Activated CD4-positive, alpha-beta T cell treated with anti-CD3 and anti-CD28 coated beads, Interleukin-2, amount 10 ng/mL, durations not matched to agents 24 days and 14 days (primary cell): Measurements from ENCODE around the gene SVIL. TPM values are rescaled to one million over a fixed set of nuclear protein-coding genes. Genes with fewer than 3 reads are reported as not detected.

Source experiments
- DNase-seq: peaks from one replicate; pipeline ENCODE4 v3.0.0; 2022
- H3K27ac Mint-ChIP-seq: one replicate; pipeline ENCODE4 v1.8.0; 2022; ENCODE audit warnings: mild to moderate bottlenecking, mixed read lengths
- H3K27me3 Mint-ChIP-seq: one replicate; pipeline ENCODE4 v1.8.0; 2022; ENCODE audit warnings: mixed read lengths
- H3K36me3 Mint-ChIP-seq: one replicate; pipeline ENCODE4 v1.8.0; 2022; ENCODE audit warnings: low read depth, mild to moderate bottlenecking, mixed read lengths
- H3K4me1 Mint-ChIP-seq: one replicate; pipeline ENCODE4 v1.8.0; 2021; ENCODE audit warnings: mixed read lengths
- H3K4me3 Mint-ChIP-seq: one replicate; pipeline ENCODE4 v1.8.0; 2022; ENCODE audit warnings: mild to moderate bottlenecking, moderate library complexity, mixed read lengths
- H3K9me3 Mint-ChIP-seq: one replicate; pipeline ENCODE4 v1.8.0; 2021; ENCODE audit warnings: mixed read lengths
- intact Hi-C: fragments of 100-400 bp; cut with micrococcal nuclease; formaldehyde crosslinking; loops from one replicate; pipeline ENCODE4 v1.15.1; 2023
- total RNA-seq: library from RNA; stranded (reverse); gene quantifications from 2 replicates; pipeline ENCODE4 v1.2.3, GENCODE V29; 2022

Gene SVIL
- total RNA-seq, 1 donor from 2014 or later, result 10.1 TPM

GRCh38 chr10:29482591-29483431 is 152.0 kb downstream of the SVIL start:
- intact Hi-C loops, result loop anchor here (10.0 kb wide), 1 partner anchor 1148 kb away; no protein-coding TSS in a partner anchor
- H3K4me1 Mint-ChIP-seq, result peaks cover 39% of the 10 kb centered on the region

GRCh38 chr10:29481906-29482440 is 152.8 kb downstream of the SVIL start:
- no peak overlapping the region for H3K4me3 Mint-ChIP-seq
- H3K4me1 Mint-ChIP-seq, result peaks cover 33% of the 10 kb centered on the region
- peaks cover 10% of the 10 kb centered on the region for H3K36me3 Mint-ChIP-seq
- H3K27me3 Mint-ChIP-seq, result no peaks in the 10 kb centered on the region
- intact Hi-C loops, result loop anchor here (10.0 kb wide), 1 partner anchor 1147 kb away; no protein-coding TSS in a partner anchor
- H3K9me3 Mint-ChIP-seq, result no peaks in the 10 kb centered on the region
- DNase-seq, result no peak
- H3K27ac Mint-ChIP-seq, result peak overlapping the region; percentile 66

More at GRCh38 chr10:29482591-29483431, 152.0 kb downstream of the SVIL start:
- Mint-ChIP-seq H3K9me3 (no peaks in the 10 kb centered on the region), H3K36me3 (peaks cover 17% of the 10 kb centered on the region), H3K4me3 (peak overlapping the region; percentile 32), H3K27ac (peak overlapping the region; percentile 66), H3K27me3 (no peaks in the 10 kb centered on the region)
- DNase-seq, result peak; percentile 78

- DNase-seq, result no peak
- H3K27ac Mint-ChIP-seq, result no peak overlapping the region
- H3K27me3 Mint-ChIP-seq, result no peaks in the 10 kb centered on the region
- no peaks in the 10 kb centered on the region for H3K9me3 Mint-ChIP-seq
- intact Hi-C loops, result loop anchor here (10.0 kb wide), 1 partner anchor 1145 kb away; no protein-coding TSS in a partner anchor
- peaks cover 3% of the 10 kb centered on the region for H3K36me3 Mint-ChIP-seq
- H3K4me1 Mint-ChIP-seq, result peaks cover 22% of the 10 kb centered on the region
- H3K4me3 Mint-ChIP-seq, result no peak overlapping the region
Observed at GRCh38 chr10:29479981-29480954, 154.5 kb downstream of the SVIL start.

GRCh38 chr10:29479081-29479925 is 155.5 kb downstream of the SVIL start:
- intact Hi-C loops, result no loop called here
- Mint-ChIP-seq H3K4me3 (no peak overlapping the region), H3K9me3 (no peaks in the 10 kb centered on the region)

GRCh38 chr10:29473406-29474100 is 161.2 kb downstream of the SVIL start:
- Mint-ChIP-seq H3K27ac (no peak overlapping the region), H3K36me3 (peaks cover 8% of the 10 kb centered on the region), H3K9me3 (no peaks in the 10 kb centered on the region), H3K4me1 (peaks cover 8% of the 10 kb centered on the region), H3K4me3 (no peak overlapping the region), H3K27me3 (no peaks in the 10 kb centered on the region)
- DNase-seq, result no peak
- intact Hi-C loops, result no loop called here

More at GRCh38 chr10:29479081-29479925, 155.5 kb downstream of the SVIL start:
- no peak for DNase-seq
- Mint-ChIP-seq H3K27ac (no peak overlapping the region), H3K4me1 (peaks cover 20% of the 10 kb centered on the region), H3K27me3 (no peaks in the 10 kb centered on the region), H3K36me3 (peaks cover 2% of the 10 kb centered on the region)

- Mint-ChIP-seq H3K27me3 (no peaks in the 10 kb centered on the region), H3K36me3 (peaks cover 8% of the 10 kb centered on the region), H3K4me1 (peaks cover 8% of the 10 kb centered on the region), H3K27ac (no peak overlapping the region), H3K9me3 (no peaks in the 10 kb centered on the region), H3K4me3 (no peak overlapping the region)
- no peak for DNase-seq
- intact Hi-C loops, result no loop called here
Observed at GRCh38 chr10:29473087-29473356, 161.7 kb downstream of the SVIL start.

- H3K36me3 Mint-ChIP-seq, result peaks cover 8% of the 10 kb centered on the region
- peaks cover 8% of the 10 kb centered on the region for H3K4me1 Mint-ChIP-seq
- H3K9me3 Mint-ChIP-seq, result no peaks in the 10 kb centered on the region
- intact Hi-C loops, result no loop called here
- peak overlapping the region; percentile 54 for H3K27ac Mint-ChIP-seq
- DNase-seq, result no peak
- no peak overlapping the region for H3K4me3 Mint-ChIP-seq
- H3K27me3 Mint-ChIP-seq, result no peaks in the 10 kb centered on the region
Observed at GRCh38 chr10:29472301-29473086, 162.3 kb downstream of the SVIL start.

GRCh38 chr10:29471544-29471859 is 163.3 kb downstream of the SVIL start:
- H3K27me3 Mint-ChIP-seq, result no peaks in the 10 kb centered on the region
- intact Hi-C loops, result loop anchor here (2.0 kb wide), 1 partner anchor 25 kb away; no protein-coding TSS in a partner anchor
- H3K4me3 Mint-ChIP-seq, result no peak overlapping the region
- no peaks in the 10 kb centered on the region for H3K9me3 Mint-ChIP-seq
- peaks cover 8% of the 10 kb centered on the region for H3K36me3 Mint-ChIP-seq
- no peak for DNase-seq
- H3K4me1 Mint-ChIP-seq, result peaks cover 8% of the 10 kb centered on the region
- peak overlapping the region; percentile 38 for H3K27ac Mint-ChIP-seq

- H3K27me3 Mint-ChIP-seq, result no peaks in the 10 kb centered on the region
- no peak for DNase-seq
- peaks cover 8% of the 10 kb centered on the region for H3K36me3 Mint-ChIP-seq
- peaks cover 8% of the 10 kb centered on the region for H3K4me1 Mint-ChIP-seq
- H3K4me3 Mint-ChIP-seq, result no peak overlapping the region
- no peaks in the 10 kb centered on the region for H3K9me3 Mint-ChIP-seq
- H3K27ac Mint-ChIP-seq, result peak overlapping the region; percentile 38
- intact Hi-C loops, result loop anchor here (2.0 kb wide), 1 partner anchor 26 kb away; no protein-coding TSS in a partner anchor
Observed at GRCh38 chr10:29470843-29471543, 163.8 kb downstream of the SVIL start.

- Mint-ChIP-seq H3K4me1 (peaks cover 8% of the 10 kb centered on the region), H3K27me3 (no peaks in the 10 kb centered on the region), H3K9me3 (no peaks in the 10 kb centered on the region), H3K4me3 (no peak overlapping the region), H3K27ac (no peak overlapping the region), H3K36me3 (peaks cover 8% of the 10 kb centered on the region)
- intact Hi-C loops, result loop anchor here (2.0 kb wide), 1 partner anchor 26 kb away; no protein-coding TSS in a partner anchor
- DNase-seq, result peak; percentile 70
Observed at GRCh38 chr10:29470355-29470705, 164.4 kb downstream of the SVIL start.

GRCh38 chr10:29469481-29470354 is 165.1 kb downstream of the SVIL start:
- peaks cover 11% of the 10 kb centered on the region for H3K36me3 Mint-ChIP-seq
- intact Hi-C loops, result loop anchor here (2.0 kb wide), 1 partner anchor 27 kb away; no protein-coding TSS in a partner anchor
- no peak overlapping the region for H3K4me3 Mint-ChIP-seq
- no peaks in the 10 kb centered on the region for H3K9me3 Mint-ChIP-seq
- no peak overlapping the region for H3K27ac Mint-ChIP-seq
- DNase-seq, result no peak
- no peaks in the 10 kb centered on the region for H3K27me3 Mint-ChIP-seq
- H3K4me1 Mint-ChIP-seq, result peaks cover 8% of the 10 kb centered on the region
